GM21360 (cell line): Measurements from ENCODE around the gene BRSK2.

Source experiments
- ATAC-seq: cut with Tn5 transposase; IDR thresholded peaks from one replicate; pipeline ENCODE4 v1.9.1; 2021; ENCODE audit warnings: mild to moderate bottlenecking, moderate library complexity; ENCODE audit not compliant: unreplicated experiment

BRSK2 gene

DNA sequence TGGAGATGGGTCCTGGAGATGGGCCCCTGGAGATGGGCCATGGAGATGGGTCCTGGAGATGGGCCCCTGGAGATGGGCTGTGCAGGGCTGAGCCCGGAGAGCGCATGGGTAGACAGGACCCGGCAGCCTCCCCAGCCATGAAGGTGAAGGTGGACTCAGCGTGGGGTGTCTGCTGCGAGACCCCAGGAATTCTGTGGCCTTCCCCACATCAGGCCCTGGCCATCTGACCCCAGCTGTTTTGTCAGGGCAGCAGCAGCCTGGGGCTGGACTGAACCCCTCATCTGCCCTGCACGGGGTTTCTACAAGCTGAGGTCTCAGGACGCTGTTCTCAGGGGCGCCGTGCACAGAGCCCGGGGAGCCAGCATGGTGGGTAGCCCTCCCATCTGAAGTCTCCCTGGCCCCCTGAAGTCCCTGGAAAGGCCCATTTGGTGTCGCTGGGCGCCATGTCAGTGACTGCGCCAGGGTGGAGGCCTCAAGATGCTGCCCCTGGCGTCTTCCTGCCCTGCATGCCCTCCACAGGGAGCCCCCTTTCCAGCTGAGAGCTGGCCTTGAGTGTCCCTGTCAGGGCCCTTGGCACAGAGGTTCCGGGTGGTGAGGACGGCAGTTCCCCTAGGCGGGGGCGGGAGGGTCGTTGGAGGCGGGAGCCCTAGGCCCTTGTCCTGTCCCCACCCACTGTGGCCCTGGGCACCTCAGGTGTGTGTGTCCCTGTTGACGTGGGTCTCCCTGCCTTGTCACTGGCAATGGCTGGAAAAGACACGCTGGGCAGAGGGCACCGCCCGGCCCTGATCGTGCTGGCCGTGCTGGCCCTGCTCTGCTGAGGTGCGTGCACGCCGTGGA lies 5.4 kb downstream of the BRSK2 start:
- ATAC-seq: no peak

DNA sequence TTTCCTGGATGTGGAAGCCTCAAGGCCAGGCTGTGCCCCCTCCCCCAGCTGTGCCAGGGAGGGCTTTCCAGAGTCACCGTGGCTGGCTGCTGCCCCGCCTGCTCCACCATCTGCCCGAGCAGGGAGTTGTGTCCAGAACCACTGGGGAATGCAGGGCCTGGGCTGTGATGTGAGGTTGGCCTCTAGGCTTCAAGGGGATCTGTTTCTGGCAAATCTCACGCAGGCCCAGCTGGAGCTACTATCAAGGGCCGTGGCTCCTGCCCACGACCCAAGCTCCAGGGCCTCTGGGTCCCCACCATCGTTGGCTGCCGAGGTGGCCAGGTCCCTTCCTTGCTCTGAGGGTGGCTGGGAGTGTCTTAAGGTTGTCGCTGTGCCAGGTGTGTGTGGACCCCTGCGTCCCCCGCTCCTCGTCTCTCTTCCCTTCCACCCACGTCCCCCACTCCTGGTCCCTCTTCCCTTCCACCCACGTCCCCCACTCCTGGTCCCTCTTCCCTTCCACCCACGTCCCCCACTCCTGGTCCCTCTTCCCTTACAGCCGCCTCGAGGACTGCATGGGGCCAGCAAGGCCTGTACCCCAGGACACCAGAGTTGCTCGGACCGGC lies 6.1 kb downstream of the BRSK2 start:
- ATAC-seq: no peak

DNA sequence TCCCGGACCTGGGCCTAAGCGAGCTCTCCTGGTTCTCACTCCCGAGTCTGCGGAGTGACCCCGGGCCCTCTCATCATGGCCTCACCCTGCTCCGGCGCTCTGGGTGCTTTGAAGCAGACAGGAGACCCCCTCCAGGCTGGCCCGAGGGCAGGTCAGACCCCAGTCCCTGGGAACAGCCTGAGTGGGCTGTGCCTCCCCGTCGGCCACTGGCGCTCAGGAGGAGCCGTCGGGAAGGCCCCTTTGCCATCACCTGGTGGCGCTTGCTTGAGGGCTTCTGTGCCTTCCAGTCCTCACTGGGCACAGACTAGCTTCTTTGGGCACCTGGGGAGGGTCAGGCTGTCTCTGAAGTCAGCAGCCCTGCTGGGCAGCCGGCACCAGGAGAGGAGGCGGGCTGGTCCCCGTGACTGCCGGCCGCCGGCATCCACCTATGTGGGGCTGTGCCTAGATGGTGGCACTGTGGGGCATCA lies 6.7 kb downstream of the BRSK2 start:
- no peak for ATAC-seq

DNA sequence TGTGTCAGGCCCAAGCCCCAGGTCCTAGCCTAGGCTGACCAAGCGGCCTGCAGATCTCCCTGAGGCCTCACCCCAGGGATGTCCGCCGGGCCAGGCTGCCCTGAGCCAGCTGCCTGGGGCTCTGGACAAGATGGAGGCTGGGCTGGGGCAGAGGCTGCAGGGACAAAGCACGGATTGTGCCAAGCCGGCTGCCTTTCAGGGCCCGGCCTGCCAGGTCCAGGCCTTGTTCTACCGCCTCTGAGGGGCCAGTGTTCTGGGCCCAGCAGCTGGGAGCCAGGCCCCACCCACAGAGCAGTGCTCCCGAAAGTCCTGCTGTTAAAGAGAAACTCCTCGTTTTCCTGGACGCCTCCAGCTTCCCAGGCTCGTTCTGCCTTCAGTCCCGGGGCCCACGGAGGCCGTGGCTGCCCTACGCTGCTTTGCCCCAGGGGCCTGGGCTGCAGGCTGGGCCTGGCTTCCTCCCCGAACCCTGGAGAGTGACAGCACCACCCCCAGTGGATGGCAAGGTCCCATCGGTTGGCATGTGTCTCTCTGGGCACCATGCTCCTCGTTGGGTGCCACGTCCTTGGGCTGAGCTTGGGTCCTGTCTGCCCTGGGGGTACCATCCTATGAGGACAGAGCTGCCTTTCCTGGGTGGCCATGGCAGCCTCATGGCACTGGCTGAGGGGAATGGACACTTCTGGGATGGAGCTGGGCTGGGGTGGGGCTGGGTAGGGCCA lies 7.6 kb downstream of the BRSK2 start:
- ATAC-seq: no peak

DNA sequence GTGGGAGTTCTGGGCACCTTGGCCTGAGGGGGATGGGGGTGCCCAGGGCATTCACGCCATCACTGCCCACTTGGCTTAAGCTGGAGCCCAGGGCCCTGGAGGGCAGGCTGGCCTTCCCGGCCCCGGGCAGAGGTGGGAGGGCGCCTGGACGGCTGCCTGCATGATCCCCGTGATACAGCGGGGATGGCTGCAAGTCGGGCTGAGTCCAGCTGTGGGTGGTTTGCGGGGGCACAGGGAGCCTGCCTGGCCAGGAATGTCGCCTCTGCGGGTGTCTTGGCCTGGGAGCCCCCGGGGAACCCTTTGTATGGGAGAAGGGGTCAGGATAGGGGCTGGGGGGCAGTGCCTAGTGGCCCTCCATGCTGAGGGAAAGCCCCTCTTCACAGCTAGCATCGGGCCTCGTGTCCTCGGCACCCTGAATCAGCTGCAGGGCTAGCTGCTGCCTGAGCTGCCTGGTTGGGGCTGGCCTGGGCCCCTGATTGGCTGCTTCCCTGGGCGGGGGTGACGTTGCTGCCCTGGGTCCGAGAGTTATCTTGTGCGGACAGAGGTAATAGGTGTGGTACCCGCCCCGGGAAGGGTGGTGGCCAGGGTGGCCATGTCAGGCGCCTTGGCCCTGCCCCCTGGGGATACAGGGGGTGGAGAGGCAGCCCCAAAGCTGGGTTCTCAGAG lies 8.3 kb downstream of the BRSK2 start:
- ATAC-seq: no peak

DNA sequence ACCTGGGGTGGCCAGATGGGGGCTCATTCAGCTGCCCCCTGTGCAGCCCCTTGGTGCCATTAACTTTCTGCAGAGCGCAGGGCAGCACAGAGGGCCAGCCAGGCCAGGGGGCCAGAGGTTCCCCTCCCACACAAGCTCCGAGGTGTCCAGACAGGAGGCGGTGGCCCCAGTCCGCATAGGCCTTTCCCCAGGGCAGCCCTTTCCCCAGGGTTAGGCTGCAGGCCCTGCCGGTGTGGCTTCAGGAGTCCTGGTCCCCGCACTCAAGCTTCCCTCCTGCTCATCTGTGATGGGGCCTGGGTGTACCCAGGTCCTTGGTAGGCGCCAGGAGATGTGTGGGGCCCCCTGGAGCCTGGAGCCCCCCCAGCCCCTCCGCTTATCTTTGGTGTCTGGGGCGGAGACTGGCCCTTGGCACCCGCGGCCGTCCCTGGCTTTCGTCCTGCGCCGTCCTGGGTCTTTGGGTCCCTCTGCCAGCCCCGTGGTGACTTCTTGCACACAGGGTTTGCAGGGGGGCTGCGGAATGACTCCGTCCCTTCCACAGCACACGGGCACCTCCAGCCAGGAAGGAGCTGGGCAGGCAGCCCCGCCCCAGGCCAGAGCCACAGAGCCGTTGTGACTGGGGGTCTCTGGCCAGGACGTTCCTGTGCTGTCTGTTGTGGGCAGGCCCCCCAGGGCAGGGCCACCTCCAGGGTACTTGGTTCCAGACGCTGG lies 8.9 kb downstream of the BRSK2 start:
- no peak for ATAC-seq

DNA sequence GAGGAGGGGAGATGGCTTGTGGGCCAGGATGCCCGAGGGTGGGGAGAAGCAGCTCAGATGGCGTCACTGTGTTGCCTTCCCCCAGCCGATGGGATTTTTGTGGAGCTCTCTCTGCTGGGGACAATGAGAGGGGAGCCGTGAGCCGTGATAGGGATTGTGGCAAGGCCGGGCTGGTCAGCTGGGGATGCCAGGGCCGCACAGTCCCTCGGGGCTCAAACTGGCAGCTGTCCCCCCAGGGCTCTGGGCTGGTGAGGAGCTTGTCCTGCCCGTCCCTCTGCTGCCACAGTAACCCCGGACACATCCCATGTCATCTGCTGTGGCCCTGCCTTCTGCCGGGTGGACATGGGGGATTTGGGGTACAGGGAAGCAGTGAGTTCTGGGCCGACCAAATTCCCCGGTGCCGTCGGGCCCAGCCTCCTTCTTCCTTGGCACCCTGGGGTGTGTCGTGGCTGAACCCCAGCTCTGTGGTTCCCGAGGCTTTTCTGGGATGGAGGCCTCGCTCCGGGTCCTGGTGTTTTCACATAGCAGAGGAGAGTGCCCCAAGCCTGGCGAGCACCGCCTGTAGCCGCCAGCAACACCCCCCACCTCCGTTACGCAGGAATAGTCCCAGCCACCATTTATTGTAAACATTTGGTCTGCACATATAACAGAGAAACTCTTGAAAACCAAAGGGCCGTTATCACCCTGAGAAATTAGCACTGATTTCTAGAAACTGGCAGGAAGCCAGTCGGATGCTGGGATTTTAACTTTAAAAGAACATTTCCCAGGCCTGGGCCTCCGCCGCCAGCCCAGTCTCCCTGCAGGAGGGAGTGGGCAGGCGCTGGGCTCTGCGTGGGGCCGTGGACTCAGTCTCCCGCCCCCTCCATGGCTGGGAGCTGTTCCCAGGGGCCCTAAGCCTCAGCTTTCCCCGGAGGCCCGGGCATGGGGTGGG lies 9.9 kb downstream of the BRSK2 start:
- ATAC-seq: no peak

DNA sequence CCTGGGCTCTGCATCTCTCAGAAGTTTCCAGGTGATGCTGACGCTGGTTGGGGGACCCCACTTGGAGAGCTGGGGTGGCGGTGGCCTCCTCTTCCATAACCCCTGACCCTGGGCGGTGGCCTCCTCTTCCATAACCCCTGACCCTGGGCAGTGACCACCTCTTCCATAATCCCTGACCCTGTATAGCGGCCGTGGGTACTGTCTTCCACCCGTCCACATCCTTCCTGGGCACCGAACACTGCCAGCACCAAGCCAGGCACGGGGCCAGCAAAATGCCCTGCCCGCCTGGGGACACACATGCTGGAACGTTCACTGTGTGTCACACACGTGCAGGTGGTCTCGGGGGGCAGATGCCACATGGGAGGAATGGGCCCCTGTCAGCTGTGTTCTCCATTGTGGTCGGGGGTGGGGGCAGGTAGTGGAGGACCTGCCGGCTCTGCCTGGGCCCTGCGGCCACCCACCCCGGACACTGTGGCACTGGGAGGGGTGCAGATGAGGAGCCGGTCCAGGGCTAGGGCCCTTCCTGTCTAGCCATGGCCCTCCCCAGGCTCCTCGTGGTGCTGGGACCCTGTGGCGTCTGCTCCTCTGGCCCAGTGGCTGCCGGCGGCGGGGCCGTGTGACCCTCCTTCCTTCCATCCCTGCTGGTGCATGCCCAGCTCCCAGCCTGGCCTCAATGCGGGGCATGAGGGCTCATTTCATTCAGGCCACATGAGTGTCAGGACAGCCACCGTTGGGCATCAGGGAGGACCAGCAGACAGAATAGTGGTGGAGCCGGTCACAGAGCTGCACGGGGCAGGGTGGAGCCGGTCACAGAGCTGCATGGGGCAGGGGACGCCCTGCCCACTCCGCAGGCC lies 10.8 kb downstream of the BRSK2 start:
- no peak for ATAC-seq

DNA sequence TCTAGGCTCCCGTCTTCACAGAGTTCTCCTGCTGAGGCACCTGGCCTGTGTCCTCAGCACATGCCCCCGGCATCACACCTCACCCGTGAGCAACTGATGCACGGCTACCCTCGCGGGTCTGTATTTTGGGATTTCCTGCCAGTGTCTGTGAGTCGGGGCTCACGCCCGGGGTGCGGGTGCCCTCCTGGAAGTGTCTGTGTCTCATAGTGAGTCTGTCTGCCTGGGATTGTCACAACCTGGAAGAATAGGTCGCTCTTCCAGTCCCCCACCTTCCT lies 11.4 kb downstream of the BRSK2 start:
- ATAC-seq: no peak

DNA sequence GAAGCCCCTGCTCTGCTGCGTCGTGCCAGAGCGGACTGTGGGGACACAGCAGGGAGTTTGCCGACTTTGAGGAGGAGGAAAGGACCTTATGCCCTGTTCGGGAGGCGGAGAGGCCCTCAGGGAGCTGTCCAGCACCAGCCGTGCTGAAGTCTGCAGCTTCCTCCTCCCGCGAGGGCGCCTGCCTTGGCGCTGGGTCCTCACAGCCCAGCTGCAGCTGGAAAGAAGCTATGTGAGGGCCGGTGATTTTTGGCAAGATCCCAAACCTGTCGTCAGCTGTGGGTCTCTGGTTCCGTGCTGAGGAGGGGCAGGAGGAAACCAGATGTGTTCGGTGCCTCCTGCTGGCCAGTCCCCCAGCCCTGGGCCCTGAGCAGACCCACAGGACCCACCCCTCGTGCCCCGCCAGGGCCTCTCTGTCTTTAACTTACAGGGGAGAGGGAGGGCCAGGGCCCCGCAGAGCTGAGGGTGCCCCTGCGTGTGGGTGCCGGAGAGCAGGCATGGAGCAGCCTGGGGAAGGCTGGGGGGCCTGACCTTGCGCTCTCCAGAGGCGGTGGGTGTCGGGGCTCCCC lies 12.0 kb downstream of the BRSK2 start:
- no peak for ATAC-seq

DNA sequence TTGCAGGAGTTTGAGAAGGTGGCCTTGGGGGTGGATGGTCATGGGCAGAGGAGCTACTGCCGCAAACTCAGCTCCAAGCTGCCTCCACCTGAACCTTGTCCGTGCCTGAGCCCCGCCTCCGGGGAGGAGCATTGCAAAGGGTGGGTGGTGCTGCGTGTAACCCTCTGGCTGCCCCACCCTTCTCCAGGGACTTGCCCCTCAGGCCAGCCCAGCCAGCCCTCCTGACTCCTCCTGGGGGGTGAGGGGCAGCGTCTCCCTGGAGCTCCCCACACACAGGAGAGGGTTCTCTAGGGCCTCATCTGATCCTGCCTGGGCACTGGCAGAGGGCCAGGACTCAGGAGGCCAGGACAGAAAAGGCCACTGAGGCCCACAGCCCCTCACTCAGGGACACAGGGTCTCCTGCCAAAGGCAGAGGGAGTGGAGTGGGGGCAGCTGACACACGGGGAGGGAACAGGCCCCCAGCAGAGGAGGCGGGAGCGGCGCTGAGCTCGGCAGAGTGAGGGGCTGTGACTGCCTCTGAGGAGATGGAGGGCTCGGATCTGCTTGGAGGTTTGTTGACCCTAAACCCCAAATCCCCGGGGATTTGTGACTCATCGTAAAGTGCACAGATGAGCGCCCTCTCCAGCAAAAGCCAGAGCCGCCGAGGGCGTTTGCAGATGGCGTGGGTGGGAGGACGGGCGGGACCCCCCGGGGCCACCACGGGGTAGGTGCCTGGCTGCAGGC lies 12.8 kb downstream of the BRSK2 start:
- ATAC-seq: no peak

DNA sequence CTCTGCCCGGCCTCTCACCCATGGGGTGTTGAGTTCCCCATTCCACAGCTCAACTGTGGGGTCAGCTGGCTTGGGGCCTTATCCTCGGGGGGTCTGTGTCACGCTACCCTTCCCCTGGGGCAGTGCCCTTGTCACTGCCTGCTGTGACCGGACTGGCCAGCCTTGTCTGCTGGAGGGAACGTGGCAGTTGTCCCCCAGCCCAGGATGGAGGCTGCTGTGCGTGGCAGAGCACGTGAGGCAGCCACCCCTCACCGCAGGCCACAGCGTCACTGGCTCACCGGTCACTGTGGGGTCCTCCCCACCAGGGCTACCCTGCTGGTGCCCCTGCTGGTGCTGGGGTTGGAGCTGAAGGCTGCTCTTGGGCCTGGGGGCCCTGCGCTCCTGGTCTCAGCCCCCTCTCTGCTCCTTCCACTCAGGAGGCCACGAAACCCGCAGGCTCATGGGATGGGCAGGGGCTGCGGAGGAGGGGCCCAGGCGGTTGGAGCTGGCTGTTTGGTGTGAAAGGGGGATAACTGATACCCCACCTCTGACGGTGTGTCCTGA lies 13.4 kb downstream of the BRSK2 start:
- ATAC-seq: no peak

DNA sequence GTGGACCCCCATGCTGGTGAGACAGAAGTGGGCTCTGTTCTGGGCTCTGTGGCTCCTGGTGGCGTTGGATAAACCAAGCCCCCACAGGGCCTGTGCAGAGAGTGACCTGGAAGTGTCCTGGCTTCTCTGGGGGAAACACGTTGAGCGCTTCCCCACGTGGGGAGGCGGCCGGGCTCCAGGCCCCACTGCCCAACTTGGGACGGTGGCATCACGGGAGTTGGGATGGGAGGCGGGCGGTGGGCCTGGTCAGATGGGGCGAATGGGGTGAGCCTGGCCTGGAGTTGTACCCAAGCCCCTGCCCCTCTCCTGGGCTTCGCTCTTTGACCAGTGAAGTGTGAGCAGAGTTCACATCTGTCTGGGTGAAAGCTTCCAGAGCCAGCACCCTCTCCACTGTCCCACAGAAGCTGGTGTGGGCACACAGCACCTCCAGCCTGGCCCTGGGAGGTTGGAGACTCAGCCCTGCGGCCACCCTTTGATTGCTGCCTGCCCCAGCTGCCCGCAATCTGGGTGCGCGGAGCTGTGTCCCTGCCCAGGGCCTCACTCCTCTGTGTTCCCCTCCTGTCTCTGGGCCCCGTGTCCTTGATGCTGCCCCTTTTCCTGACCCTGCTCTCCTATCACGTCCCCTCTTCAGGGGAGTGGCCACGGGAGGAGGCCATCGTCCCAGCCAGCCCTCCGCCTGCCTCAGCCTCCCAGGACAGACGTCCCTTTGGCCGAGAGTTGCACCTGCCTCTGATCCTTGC lies 14.2 kb downstream of the BRSK2 start:
- no peak for ATAC-seq

DNA sequence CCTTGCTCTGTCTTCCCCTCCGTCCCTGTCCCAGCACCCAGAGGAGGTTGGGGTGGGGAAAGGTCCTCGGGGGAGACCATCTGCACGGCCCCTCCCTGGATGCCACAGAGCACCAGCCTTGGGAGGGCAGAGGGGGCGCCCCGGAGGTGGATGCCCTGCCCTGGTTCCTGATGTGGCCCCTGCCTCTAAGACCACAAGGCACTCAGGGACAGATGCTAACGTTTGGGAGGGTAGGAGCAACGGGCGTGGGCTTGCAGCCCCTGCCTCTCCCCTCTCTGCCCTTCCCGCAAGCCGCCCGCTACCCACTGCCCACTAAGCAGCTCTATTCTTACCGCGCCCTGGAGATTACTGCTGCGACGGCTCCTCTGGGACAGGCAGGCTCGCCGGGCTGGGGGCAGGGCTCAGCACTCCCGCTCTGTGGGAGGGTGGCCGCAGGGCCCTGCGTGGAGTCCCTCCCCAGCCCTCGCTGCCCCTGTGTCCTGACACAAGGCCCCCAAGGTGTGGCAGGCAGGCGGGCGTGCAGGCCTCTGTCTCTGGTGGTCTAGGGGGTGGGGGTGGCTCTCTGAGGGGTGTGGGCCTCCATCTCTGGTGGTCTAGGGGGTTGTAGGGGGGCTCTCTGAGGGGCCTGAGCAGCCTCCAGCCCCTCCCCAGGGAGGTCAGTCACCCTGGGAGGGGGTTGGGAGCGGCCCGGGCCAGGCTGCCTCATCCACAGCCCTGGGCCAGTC lies 14.9 kb downstream of the BRSK2 start:
- no peak for ATAC-seq

DNA sequence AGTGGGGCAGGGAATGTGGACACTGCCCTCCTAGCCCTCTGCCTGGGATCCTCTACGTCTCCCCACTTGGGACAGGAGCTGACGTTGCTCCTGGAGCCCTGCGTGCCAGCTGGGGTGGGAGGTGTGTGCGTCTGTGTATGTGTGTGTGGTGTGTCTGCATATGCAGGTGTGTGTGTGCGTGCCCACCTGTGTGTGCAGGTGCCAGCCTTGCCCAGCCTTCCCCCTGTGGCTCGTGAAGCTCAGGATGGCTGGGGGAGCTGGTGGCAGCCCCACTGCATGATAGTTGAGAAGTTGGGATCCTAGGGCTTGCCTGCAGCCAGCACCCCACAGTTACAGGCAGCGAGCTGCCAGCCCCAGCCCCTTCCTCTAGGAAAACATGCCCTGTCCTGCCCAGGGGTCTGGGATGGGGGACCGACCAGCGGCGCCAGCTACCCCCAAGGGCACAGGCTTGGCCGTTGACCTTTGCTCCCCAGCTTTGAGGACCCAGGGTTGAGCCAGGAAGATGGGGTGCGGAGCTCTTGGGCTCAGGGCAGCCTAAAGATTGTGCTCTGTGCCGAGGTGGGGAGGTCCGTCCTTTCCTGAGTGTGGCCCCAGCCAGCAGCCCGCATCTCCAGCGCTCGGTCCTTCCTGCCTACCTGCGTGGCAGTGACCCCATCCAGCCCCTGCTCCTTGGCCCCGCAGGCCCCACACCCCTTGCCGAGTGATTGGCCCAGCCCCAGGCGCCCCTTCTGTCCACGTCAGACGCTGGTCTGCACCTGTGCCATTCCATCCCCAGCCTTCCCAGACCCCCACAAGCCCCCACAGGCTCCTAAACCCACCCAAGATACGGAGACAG lies 15.7 kb downstream of the BRSK2 start:
- ATAC-seq: no peak
